Endometrial microvascular endothelial cells (primary cell): ENCODE results near the gene UBA6. TPM values are rescaled to one million over a fixed set of nuclear protein-coding genes. Genes with fewer than 3 reads are reported as not detected.

ENCODE experiments used
- in situ Hi-C: cut with HindIII; loops from 2 replicates; pipeline ENCODE4 v1.10.0; 2017; ENCODE audit warnings: low sequenced_read_pairs, low pct_unique_long_range_greater_than_20kb; ENCODE audit errors: inconsistent ontology term
- total RNA-seq: library from RNA; depleted of rRNA; stranded (reverse); fragments of >200 nt; gene quantifications from one replicate; pipeline ENCODE4 v1.2.3, GENCODE V29; 2015; ENCODE audit errors: inconsistent ontology term

UBA6 gene
- total RNA-seq, 1 donor from 2014 or later: 153 TPM

- in situ Hi-C loops: no loop called here
These were observed 97.0 kb downstream of the UBA6 start for GRCh38 chr4:67604029-67604381.

GRCh38 chr4:67603310-67604028, 97.5 kb downstream of the UBA6 start:
- in situ Hi-C loops: no loop called here

- in situ Hi-C loops: no loop called here
These were observed 107.2 kb downstream of the UBA6 start for GRCh38 chr4:67593741-67594175.

GRCh38 chr4:67587156-67587555, 113.8 kb downstream of the UBA6 start:
- in situ Hi-C loops: no loop called here

- in situ Hi-C loops: no loop called here
These were observed 116.5 kb downstream of the UBA6 start for GRCh38 chr4:67584496-67584895.

GRCh38 chr4:67581913-67582312, 119.0 kb downstream of the UBA6 start:
- in situ Hi-C loops: no loop called here

- in situ Hi-C loops: no loop called here
These were observed 119.6 kb downstream of the UBA6 start for GRCh38 chr4:67581208-67581857.

- in situ Hi-C loops: no loop called here
These were observed 120.4 kb downstream of the UBA6 start for GRCh38 chr4:67580577-67580976.

GRCh38 chr4:67576538-67576937, 124.4 kb downstream of the UBA6 start:
- in situ Hi-C loops: no loop called here

GRCh38 chr4:67576059-67576466, 124.9 kb downstream of the UBA6 start:
- in situ Hi-C loops: no loop called here

GRCh38 chr4:67575232-67576058, 125.5 kb downstream of the UBA6 start:
- in situ Hi-C loops: no loop called here

GRCh38 chr4:67573193-67573592, 127.8 kb downstream of the UBA6 start:
- in situ Hi-C loops: no loop called here

GRCh38 chr4:67571975-67572374, 129.0 kb downstream of the UBA6 start:
- in situ Hi-C loops: no loop called here

- in situ Hi-C loops: no loop called here
These were observed 130.4 kb downstream of the UBA6 start for GRCh38 chr4:67570537-67570936.

- in situ Hi-C loops: no loop called here
These were observed 132.1 kb downstream of the UBA6 start for GRCh38 chr4:67568820-67569219.

- in situ Hi-C loops: no loop called here
These were observed 134.6 kb downstream of the UBA6 start for GRCh38 chr4:67566335-67566734.

- in situ Hi-C loops: no loop called here
These were observed 135.7 kb downstream of the UBA6 start for GRCh38 chr4:67565284-67565683.
